ENCODE measurements around the gene IGSF11. TPM values are rescaled to one million over a fixed set of nuclear protein-coding genes. Genes with fewer than 3 reads are reported as not detected.

IGSF11 gene
- total and polyA plus RNA-seq, 2 of the 4 experiments (the other 2 are of a cell fraction), result 0.18 TPM; not detected in 1

GRCh38 chr3:118988198-118989130, 46.2 kb downstream of the IGSF11 start:
- Histone ChIP-seq H2AK9ac (replicated peaks; ENCODE audit: low read depth, low read length, poor library complexity) (no peak overlapping the region), H2AFZ (replicated peaks; ENCODE audit: low read length, poor library complexity) (no peak overlapping the region), H3K4me3 (ENCODE audit: insufficient read depth, low read depth, low read length) (no peak overlapping the region), H3K23ac (ENCODE audit: low read depth, low read length) (no peak overlapping the region), H4K91ac (ENCODE audit: insufficient read depth, low read depth, low read length) (no peak overlapping the region), H3K14ac (replicated peaks; ENCODE audit: low read depth, low read length) (no peak overlapping the region), H3K4me1 (ENCODE audit: control insufficient read depth, insufficient read depth, low read length) (no peaks in the 10 kb centered on the region), H3K27ac (ENCODE audit: insufficient read depth, low read length) (no peak overlapping the region), H4K20me1 (ENCODE audit: insufficient read depth, low read length) (no peaks in the 10 kb centered on the region), H3K36me3 (ENCODE audit: control insufficient read depth, insufficient read depth, low read length) (no peaks in the 10 kb centered on the region), H3K9me3 (ENCODE audit: control insufficient read depth, insufficient read depth, low read length) (no peaks in the 10 kb centered on the region), H3K9me1 (ENCODE audit: insufficient read depth, low read length) (no peaks in the 10 kb centered on the region), H2BK120ac (ENCODE audit: low read depth, low read length) (no peak overlapping the region), H3K27me3 (ENCODE audit: control insufficient read depth, insufficient read depth, low read length) (no peaks in the 10 kb centered on the region), H2BK5ac (ENCODE audit: low read depth, low read length, poor library complexity, severe bottlenecking) (no peak overlapping the region), H3K4ac (ENCODE audit: low read depth, low read length) (no peak overlapping the region), H3K9ac (ENCODE audit: low read depth, low read length) (no peak overlapping the region), H2AK5ac (ENCODE audit: low read depth, low read length) (no peak overlapping the region), H2BK15ac (ENCODE audit: low read depth, low read length) (no peak overlapping the region), H3K18ac (ENCODE audit: low read depth, low read length) (no peak overlapping the region), H3K4me2 (ENCODE audit: low read depth, low read length) (no peak overlapping the region), H3K79me1 (ENCODE audit: low read depth in 1 of 2, low read length in 2 of 2) (no peaks in the 10 kb centered on the region), H4K8ac (ENCODE audit: low read depth in 2 of 2, low read length in 2 of 2) (no peak overlapping the region), H2BK20ac (ENCODE audit: low read depth, low read length) (no peak overlapping the region), H4K5ac (ENCODE audit: low read depth, low read length) (no peak overlapping the region), H3K56ac (ENCODE audit: extremely low read depth, insufficient read depth, low read length) (no peak overlapping the region)
- in situ Hi-C loops (cut with MboI; ENCODE audit: low sequenced_read_pairs), result no loop called here
- CTCF ChIA-PET, result no interaction called here
- TF ChIP-seq FOS (IDR thresholded peaks at IDR 0.05; ENCODE audit: low read depth, low read length), result no peak
- no peak for TF ChIP-seq CEBPB (IDR thresholded peaks at IDR 0.05; ENCODE audit: low read depth, low read length)
- TF ChIP-seq POLR2A (IDR thresholded peaks at IDR 0.05; ENCODE audit: low read depth, low read length), result no peak
- no peak for TF ChIP-seq RFX5 (IDR thresholded peaks at IDR 0.05; ENCODE audit: low read depth, low read length)
- no peak for TF ChIP-seq RCOR1 (IDR thresholded peaks at IDR 0.05; ENCODE audit: insufficient replicate concordance, low read length)
- no peak for TF ChIP-seq MAZ (IDR thresholded peaks at IDR 0.05; ENCODE audit: borderline replicate concordance, low read depth, low read length)
- TF ChIP-seq USF2 (IDR thresholded peaks at IDR 0.05; ENCODE audit: low read depth, low read length), result no peak
- TF ChIP-seq SMC3 (IDR thresholded peaks at IDR 0.05; ENCODE audit: low read depth, low read length), result no peak
- TF ChIP-seq, protein P1, sequence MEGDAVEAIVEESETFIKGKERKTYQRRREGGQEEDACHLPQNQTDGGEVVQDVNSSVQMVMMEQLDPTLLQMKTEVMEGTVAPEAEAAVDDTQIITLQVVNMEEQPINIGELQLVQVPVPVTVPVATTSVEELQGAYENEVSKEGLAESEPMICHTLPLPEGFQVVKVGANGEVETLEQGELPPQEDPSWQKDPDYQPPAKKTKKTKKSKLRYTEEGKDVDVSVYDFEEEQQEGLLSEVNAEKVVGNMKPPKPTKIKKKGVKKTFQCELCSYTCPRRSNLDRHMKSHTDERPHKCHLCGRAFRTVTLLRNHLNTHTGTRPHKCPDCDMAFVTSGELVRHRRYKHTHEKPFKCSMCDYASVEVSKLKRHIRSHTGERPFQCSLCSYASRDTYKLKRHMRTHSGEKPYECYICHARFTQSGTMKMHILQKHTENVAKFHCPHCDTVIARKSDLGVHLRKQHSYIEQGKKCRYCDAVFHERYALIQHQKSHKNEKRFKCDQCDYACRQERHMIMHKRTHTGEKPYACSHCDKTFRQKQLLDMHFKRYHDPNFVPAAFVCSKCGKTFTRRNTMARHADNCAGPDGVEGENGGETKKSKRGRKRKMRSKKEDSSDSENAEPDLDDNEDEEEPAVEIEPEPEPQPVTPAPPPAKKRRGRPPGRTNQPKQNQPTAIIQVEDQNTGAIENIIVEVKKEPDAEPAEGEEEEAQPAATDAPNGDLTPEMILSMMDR (conservative IDR thresholded peaks at IDR 0.05; ENCODE audit: low read depth, low read length), result no peak
- WGBS, 2 experiments (ENCODE audit: extremely low coverage in 2 of 2, insufficient read length in 1 of 2), result no CpG with 5 or more reads among the region's 6 CpGs
- ATAC-seq (ENCODE audit: low read depth) (no peak), DNase-seq (no peak)
- dilution Hi-C loops (cut with HindIII; ENCODE audit: low sequenced_read_pairs, unreplicated experiment), result no loop called here
- no TSS peak for BruUV-seq (replicated peaks)
- intact Hi-C loops (cut with micrococcal nuclease), result no loop called here
- POLR2A ChIA-PET (ENCODE audit: unreplicated experiment), result no interaction called here
